Naive thymus-derived CD8-positive, alpha-beta T cell (primary cell): ENCODE results near the gene NEDD4L. TPM values are rescaled to one million over a fixed set of nuclear protein-coding genes. Genes with fewer than 3 reads are reported as not detected.

Experiments used
- ATAC-seq, 2 donors: fragments of 150-1000 bp; cut with Tn5 transposase in 1 of 2; sonication (Bioruptor Pico), chemical (Tn5 transposase) in 1 of 2; 1 replicate in 1 of 2; 2 replicates in 1 of 2; pipeline ENCODE4 v1.10.0; 2021; ENCODE audit warnings: mild to moderate bottlenecking in 2 of 2, moderate library complexity in 2 of 2
- POLR2A ChIA-PET: fragments of 350-600 bp; sonication (Branson Sonifier 250); formaldehyde crosslinking; loops from one replicate; lab custom pipeline; 2021; ENCODE audit warnings: antibody characterized with exemption; lab: Charles Lee
- DNase-seq, 10 donors: peaks; one replicate each; pipeline versions ENCODE4 v3.0.0 to v3.0.0-alpha.2; 2020 to 2022
- H3K27ac Mint-ChIP-seq, 10 donors: one replicate each; pipeline ENCODE4 v1.8.0; 2020 to 2022; ENCODE audit warnings: mild to moderate bottlenecking in 10 of 10, mixed read lengths in 10 of 10, moderate library complexity in 4 of 10, inconsistent platforms in 1 of 10
- H3K27me3 Mint-ChIP-seq, 5 donors: one replicate each; pipeline ENCODE4 v1.8.0; 2021 to 2022; ENCODE audit warnings: mixed read lengths in 5 of 5
- H3K36me3 Mint-ChIP-seq, 3 donors: one replicate each; pipeline ENCODE4 v1.8.0; 2020 to 2022; ENCODE audit warnings: mixed read lengths in 3 of 3, mild to moderate bottlenecking in 2 of 3, inconsistent platforms in 1 of 3
- H3K4me1 Mint-ChIP-seq, 4 donors: one replicate each; pipeline ENCODE4 v1.8.0; 2021 to 2022; ENCODE audit warnings: mixed read lengths in 4 of 4
- H3K4me3 Mint-ChIP-seq, 10 donors: one replicate each; pipeline ENCODE4 v1.8.0; 2020 to 2022; ENCODE audit warnings: mild to moderate bottlenecking in 10 of 10, mixed read lengths in 10 of 10, moderate library complexity in 6 of 10, inconsistent platforms in 1 of 10
- H3K9me3 Mint-ChIP-seq, 9 donors: one replicate each; pipeline ENCODE4 v1.8.0; 2020 to 2022; ENCODE audit warnings: mixed read lengths in 9 of 9, mild to moderate bottlenecking in 3 of 9, inconsistent platforms in 1 of 9, moderate library complexity in 1 of 9
- polyA plus RNA-seq, 3 donors: library from polyadenylated mRNA; unstranded; fragments of 300-500 nt; fragmentation: Illumina TruSeq; gene quantifications; one replicate each; pipeline ENCODE4 v1.2.3, GENCODE V29; 2021
- total RNA-seq, 8 experiments: library from RNA in 2 of 8; stranded (reverse) in 2 of 8; gene quantifications; one replicate each; pipeline ENCODE4 v1.2.3 and lab custom pipeline; 2021 to 2026

Gene NEDD4L
- total and polyA plus RNA-seq, 5 experiments from 2014 or later, result 1.5 to 6.5 (median 3.5) TPM

DNA sequence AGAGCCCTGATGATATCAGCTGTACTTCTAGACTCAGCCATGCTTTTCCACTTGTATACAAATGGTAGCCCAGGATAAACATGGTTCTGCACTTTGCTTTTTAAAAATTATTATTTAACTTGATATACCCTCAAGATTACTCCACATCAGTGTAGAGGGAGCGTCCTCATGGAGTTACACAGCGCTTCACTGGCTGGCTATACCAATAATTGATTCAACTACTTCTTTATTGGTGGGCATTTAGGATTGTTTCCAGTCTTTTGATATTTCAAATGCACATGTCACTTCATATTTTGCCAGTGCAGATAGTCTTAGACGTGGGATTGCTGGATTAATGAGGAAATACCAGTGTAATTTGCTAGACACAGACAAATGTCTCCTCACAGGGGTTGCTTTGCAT lies 10.8 kb upstream of the NEDD4L start:
- DNase-seq (no peak), ATAC-seq (no peak)
- no peaks in the 10 kb centered on the region for H3K36me3 Mint-ChIP-seq
- H3K4me1 Mint-ChIP-seq, result peaks cover 0 to 2% (median 0%) of the 10 kb centered on the region in 4 donors
- no peak overlapping the region for H3K27ac Mint-ChIP-seq
- POLR2A ChIA-PET, result no interaction called here
- peaks cover 6 to 32% (median 8%) of the 10 kb centered on the region in 5 donors for H3K27me3 Mint-ChIP-seq
- no peak overlapping the region for H3K4me3 Mint-ChIP-seq
- no peaks in the 10 kb centered on the region for H3K9me3 Mint-ChIP-seq

DNA sequence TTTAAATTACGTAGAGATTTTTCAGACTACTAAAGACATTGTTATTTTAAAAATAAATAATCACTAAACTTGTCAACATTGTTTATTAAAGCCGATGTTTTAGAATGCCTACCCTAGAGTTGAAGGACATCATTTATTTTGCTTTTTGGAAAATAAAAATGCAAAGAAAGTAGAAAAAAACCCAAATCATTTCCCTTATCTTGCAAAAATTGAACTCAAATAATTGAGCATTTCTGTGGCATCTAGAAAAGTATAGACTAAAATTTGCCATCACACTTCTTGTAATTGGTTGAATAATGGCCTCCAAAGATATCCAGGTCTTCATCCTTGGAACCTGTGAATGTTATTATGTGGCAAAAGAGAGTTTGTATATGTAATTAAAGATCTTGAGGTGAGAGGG lies 9.7 kb upstream of the NEDD4L start:
- no peak overlapping the region for H3K27ac Mint-ChIP-seq
- H3K4me3 Mint-ChIP-seq, result no peak overlapping the region
- H3K9me3 Mint-ChIP-seq, result no peaks in the 10 kb centered on the region
- peaks cover 6 to 34% (median 8%) of the 10 kb centered on the region in 5 donors for H3K27me3 Mint-ChIP-seq
- peaks cover 0 to 6% (median under 1%) of the 10 kb centered on the region in 4 donors for H3K4me1 Mint-ChIP-seq
- no peaks in the 10 kb centered on the region for H3K36me3 Mint-ChIP-seq
- POLR2A ChIA-PET, result no interaction called here
- DNase-seq (no peak), ATAC-seq (no peak)

GRCh38 chr18:58037163-58037562 lies 6.9 kb upstream of the NEDD4L start:
- H3K4me1 Mint-ChIP-seq, result peaks cover 4 to 18% (median 9%) of the 10 kb centered on the region in 4 donors
- DNase-seq (no peak), ATAC-seq (no peak)
- POLR2A ChIA-PET, result no interaction called here
- H3K9me3 Mint-ChIP-seq, result no peaks in the 10 kb centered on the region
- no peak overlapping the region for H3K27ac Mint-ChIP-seq
- H3K27me3 Mint-ChIP-seq, result peaks cover 6 to 31% (median 8%) of the 10 kb centered on the region in 5 donors
- H3K4me3 Mint-ChIP-seq, result no peak overlapping the region
- no peaks in the 10 kb centered on the region for H3K36me3 Mint-ChIP-seq

- POLR2A ChIA-PET, result no interaction called here
- Mint-ChIP-seq H3K27me3 (peaks cover 6 to 27% (median 8%) of the 10 kb centered on the region in 5 donors), H3K9me3 (no peaks in the 10 kb centered on the region), H3K4me1 (peaks cover 9 to 27% (median 17%) of the 10 kb centered on the region in 4 donors), H3K27ac (no peak overlapping the region), H3K4me3 (no peak overlapping the region), H3K36me3 (no peaks in the 10 kb centered on the region)
- no peak for DNase-seq
- no peak for ATAC-seq
These were observed 6.0 kb upstream of the NEDD4L start for GRCh38 chr18:58038063-58038462.

DNA sequence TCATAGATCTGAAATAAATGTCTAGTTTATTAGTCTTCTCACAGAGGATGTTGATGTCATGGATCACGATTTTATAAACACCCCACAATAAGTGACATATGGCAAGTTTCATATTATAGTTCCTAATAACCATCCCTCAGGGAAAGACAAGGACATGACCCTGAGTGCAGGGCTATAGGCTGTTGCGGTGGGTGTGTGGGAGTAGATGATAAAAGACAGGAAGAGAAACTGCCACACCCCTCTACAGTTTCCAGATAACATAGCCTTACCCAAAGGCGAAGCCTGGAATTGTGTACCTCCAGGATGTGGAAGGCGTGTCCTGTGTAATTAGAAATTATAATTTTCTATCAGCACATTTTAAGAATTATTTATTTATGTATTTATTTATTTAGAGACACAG lies 2.4 kb upstream of the NEDD4L start:
- H3K9me3 Mint-ChIP-seq, result no peaks in the 10 kb centered on the region
- H3K4me1 Mint-ChIP-seq, result peaks cover 21 to 47% (median 33%) of the 10 kb centered on the region in 4 donors
- H3K27me3 Mint-ChIP-seq, result peaks cover 0 to 9% (median 0%) of the 10 kb centered on the region in 5 donors
- H3K4me3 Mint-ChIP-seq, result peak overlapping the region in 7 of 10 donors; percentile 18 to 71 (median 30)
- H3K36me3 Mint-ChIP-seq, result no peaks in the 10 kb centered on the region
- peak in 1 of 10 donors; percentile 2 for DNase-seq
- POLR2A ChIA-PET, result no interaction called here
- H3K27ac Mint-ChIP-seq, result peak overlapping the region in 6 of 10 donors; percentile 27 to 86 (median 66)
- no peak for ATAC-seq

DNA sequence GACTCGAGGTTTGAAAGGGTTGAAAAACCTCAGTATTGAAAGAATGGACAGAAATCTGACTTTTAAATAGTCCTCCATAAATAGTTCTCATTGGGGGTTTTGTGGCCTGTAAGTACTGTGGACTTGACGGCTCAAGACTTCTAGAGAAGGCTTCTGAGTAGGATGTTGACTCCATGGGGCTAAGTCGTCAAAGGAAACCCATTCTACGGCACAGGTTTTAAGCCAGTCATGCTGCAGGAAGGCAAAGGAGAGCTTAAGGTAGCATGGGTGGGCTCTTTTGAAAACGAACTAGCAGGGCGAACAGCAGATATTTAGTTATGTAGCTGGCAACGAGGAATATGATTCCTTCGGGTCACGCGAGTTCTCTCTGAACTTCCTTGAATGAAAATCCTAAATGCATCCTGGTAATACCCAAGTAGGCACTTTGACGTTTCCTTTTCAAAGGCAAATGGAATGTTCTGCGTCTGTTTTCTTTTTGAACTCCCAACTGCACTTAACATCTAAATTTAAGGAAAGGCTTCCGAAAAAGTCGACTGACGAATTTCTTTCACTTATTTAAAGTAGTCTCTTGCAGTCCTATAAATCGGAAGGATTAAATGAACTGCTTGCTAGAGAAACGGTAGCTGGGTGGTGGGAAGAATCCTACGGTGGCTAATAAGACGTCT lies 1.1 kb upstream of the NEDD4L start:
- H3K4me3 Mint-ChIP-seq, result peak overlapping the region; percentile 87 to 97 (median 90)
- peak in 1 of 2 donors; percentile 62 for ATAC-seq
- peaks cover 24 to 47% (median 33%) of the 10 kb centered on the region in 4 donors for H3K4me1 Mint-ChIP-seq
- H3K9me3 Mint-ChIP-seq, result no peaks in the 10 kb centered on the region
- H3K36me3 Mint-ChIP-seq, result no peaks in the 10 kb centered on the region
- H3K27me3 Mint-ChIP-seq, result peaks cover 0 to 5% (median 0%) of the 10 kb centered on the region in 5 donors
- POLR2A ChIA-PET, result interaction anchor here (0.6 to 1.0 kb wide), 2 partner anchors 27 to 79 kb away, joined by 3 to 6 read pairs; no protein-coding TSS in a partner anchor
- peak overlapping the region; percentile 50 to 95 (median 88) for H3K27ac Mint-ChIP-seq
- peak in 6 of 10 donors; percentile 2 to 68 (median 51) for DNase-seq

- Mint-ChIP-seq H3K27ac (peak overlapping the region in 9 of 10 donors; percentile 29 to 89 (median 63)), H3K4me3 (peak overlapping the region; percentile 89 to 97 (median 95)), H3K36me3 (no peaks in the 10 kb centered on the region), H3K9me3 (no peaks in the 10 kb centered on the region), H3K27me3 (peaks cover 0 to 1% (median 0%) of the 10 kb centered on the region in 5 donors), H3K4me1 (peaks cover 22 to 41% (median 34%) of the 10 kb centered on the region in 4 donors)
- POLR2A ChIA-PET, result interaction anchor here (1.1 kb wide), 1 partner anchor 77 kb away, joined by 4 read pairs; no protein-coding TSS in a partner anchor
- DNase-seq (peak; percentile 40 to 76 (median 52)), ATAC-seq (peak in 1 of 2 donors; percentile 21)
These were observed 580 bp downstream of the NEDD4L start for GRCh38 chr18:58044370-58045241.

DNA sequence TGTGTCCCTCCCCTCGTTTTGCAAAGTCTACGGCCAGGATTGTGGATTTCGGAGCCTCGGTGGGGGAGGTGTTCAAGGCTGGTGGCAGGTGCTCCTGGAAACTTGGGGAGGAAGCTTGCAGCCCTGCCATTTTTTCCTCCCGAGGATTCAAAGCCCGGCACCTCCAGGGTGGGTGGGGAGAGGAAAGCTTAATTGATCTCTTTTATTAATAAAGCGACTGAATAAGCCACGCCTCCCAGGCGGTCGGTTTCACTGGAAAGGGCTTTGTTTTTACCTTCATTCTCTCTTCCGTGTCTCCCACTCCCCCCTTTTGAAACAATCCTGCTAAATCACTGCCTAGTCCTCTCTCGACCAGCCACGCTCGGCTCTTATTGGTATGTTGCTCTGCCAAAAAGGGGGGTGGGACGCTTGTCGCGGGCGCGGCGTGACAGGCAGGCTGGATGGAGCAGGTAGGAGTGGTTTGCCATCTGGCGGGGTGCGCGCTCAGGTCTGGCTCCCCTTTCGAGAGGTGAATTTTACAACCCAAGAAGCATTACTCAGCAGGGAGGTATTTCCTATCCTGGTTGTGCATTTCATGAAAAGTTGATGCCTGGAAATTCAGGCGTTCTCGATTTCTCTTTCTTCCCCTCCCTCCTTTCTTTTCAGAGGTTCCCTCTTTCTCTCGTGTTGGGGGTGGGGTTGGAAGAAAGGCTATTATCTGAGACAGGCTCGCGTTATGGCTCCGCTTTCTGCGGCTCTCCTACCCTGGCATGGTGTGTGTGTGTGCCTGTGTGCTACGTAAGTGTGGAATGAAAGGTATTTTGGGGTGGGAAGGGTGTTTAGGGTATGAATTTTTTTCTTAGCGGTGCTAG lies 1.4 kb downstream of the NEDD4L start:
- Mint-ChIP-seq H3K27ac (peak overlapping the region; percentile 41 to 89 (median 74)), H3K4me1 (peaks cover 22 to 40% (median 33%) of the 10 kb centered on the region in 4 donors), H3K4me3 (peak overlapping the region; percentile 89 to 97 (median 95)), H3K27me3 (peaks cover 0 to 1% (median 0%) of the 10 kb centered on the region in 5 donors), H3K9me3 (no peaks in the 10 kb centered on the region), H3K36me3 (no peaks in the 10 kb centered on the region)
- ATAC-seq, result peak in 1 of 2 donors; percentile 9
- peak; percentile 14 to 64 (median 34) for DNase-seq
- POLR2A ChIA-PET, result interaction anchor here (1.1 kb wide), 1 partner anchor 76 kb away, joined by 4 read pairs; no protein-coding TSS in a partner anchor

DNA sequence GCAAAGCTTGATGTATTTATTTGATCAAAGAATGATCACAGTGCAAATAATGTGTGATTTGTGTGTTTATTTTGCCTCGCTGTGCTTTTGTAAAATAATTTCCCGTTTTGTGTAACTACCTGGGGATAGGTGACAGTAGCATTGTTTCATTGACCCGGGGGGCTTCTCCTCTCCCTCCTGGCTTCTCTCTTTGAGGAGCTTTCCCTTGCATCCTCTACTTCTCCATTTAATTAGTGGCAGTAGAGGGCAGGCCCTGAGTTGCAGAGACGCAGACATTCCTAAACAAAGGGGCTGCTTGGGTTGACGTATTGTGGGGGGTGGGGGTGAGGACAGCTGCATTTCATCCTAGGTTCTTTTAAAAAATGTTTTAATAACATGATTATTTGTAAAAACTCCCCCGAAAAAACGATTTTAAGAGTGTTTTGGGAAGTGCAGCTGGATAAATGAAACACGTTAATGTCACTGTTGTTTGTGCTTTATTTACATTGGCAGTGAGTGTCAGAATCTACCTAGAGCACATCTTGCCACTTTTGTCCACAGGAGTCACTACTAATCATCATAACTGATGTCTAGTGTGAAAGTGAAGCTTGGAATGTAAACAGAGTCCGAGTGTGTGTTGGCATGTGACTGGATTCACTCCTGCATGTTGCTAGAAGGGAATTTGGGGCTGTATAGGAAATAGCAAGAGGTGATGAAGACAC lies 2.2 kb downstream of the NEDD4L start:
- Mint-ChIP-seq H3K9me3 (no peaks in the 10 kb centered on the region), H3K4me1 (peaks cover 22 to 37% (median 32%) of the 10 kb centered on the region in 4 donors), H3K27ac (peak overlapping the region in 5 of 10 donors; percentile 9 to 84 (median 51)), H3K4me3 (peak overlapping the region; percentile 89 to 97 (median 95)), H3K27me3 (peaks cover 0 to 1% (median 0%) of the 10 kb centered on the region in 5 donors), H3K36me3 (no peaks in the 10 kb centered on the region)
- POLR2A ChIA-PET, result no interaction called here
- ATAC-seq (no peak), DNase-seq (no peak)

- ATAC-seq (no peak), DNase-seq (no peak)
- Mint-ChIP-seq H3K4me1 (peaks cover 20 to 33% (median 28%) of the 10 kb centered on the region in 4 donors), H3K9me3 (no peaks in the 10 kb centered on the region), H3K36me3 (no peaks in the 10 kb centered on the region), H3K27ac (peak overlapping the region in 1 of 10 donors; percentile 6), H3K27me3 (peaks cover 0 to 1% (median 0%) of the 10 kb centered on the region in 5 donors), H3K4me3 (peak overlapping the region in 2 of 10 donors; percentile 64 to 95)
- POLR2A ChIA-PET, result no interaction called here
These were observed 2.9 kb downstream of the NEDD4L start for GRCh38 chr18:58046794-58047555.

- Mint-ChIP-seq H3K4me3 (no peak overlapping the region), H3K36me3 (no peaks in the 10 kb centered on the region), H3K27me3 (no peaks in the 10 kb centered on the region), H3K9me3 (no peaks in the 10 kb centered on the region), H3K4me1 (peaks cover 19 to 31% (median 24%) of the 10 kb centered on the region in 4 donors), H3K27ac (peak overlapping the region in 1 of 10 donors; percentile 6)
- DNase-seq (no peak), ATAC-seq (no peak)
- POLR2A ChIA-PET, result no interaction called here
These were observed 3.5 kb downstream of the NEDD4L start for GRCh38 chr18:58047556-58047882.
